ENCODE results near the gene UBN1.

Gene UBN1

DNA sequence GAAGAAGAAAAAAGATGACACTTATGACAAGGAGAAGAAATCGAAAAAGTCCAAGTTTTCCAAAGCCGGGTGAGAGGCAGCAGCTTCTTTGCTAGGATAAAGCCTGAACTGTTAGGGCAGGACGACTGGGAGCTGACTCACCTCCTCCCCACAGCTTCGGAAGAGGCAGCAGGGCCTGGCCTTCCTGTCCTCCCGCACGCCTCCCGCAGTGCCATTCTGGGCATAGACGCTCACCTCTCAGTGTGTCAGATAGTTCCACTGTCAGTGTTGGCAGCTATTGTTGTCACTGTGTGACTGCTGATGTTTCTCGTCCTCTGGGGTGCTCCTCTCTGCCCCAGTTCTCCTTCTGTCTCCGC lies 12.6 kb downstream of the UBN1 start:
- DNase-seq (ENCODE audit: low read depth): no peak
- no peak for TF ChIP-seq CTCF (conservative IDR thresholded peaks at IDR 0.05; ENCODE audit: low read depth, low read length)
- H3K4me3 ChIP-seq (ENCODE audit: low read length): no peak overlapping the region

DNA sequence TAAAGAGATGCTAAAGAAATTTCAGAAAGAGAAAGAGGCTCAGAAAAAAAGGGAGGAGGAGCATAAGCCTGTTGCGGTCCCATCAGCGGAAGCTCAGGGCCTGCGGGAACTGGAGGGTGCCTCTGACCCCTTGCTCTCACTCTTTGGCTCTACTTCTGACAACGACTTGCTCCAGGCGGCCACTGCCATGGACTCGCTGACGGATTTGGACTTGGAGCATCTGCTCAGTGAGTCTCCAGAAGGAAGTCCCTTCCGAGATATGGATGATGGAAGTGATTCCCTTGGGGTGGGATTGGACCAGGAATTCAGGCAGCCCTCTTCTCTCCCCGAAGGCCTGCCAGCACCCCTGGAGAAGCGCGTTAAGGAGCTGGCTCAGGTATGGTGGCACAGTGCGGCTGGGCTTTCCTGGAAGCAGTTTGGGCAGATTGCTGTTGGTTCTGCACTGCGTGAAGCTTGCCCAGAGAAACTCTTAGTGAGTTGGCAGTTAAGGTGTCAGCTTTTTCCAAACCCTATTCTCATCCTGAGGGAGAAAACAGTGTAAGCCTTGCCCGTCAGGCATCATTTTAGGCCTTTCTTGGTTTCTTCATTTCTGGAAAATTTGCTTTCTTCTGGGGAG lies 13.6 kb downstream of the UBN1 start:
- TF ChIP-seq CTCF (conservative IDR thresholded peaks at IDR 0.05; ENCODE audit: low read depth, low read length): no peak
- H3K4me3 ChIP-seq (ENCODE audit: low read length): no peak overlapping the region
- DNase-seq (ENCODE audit: low read depth): no peak

DNA sequence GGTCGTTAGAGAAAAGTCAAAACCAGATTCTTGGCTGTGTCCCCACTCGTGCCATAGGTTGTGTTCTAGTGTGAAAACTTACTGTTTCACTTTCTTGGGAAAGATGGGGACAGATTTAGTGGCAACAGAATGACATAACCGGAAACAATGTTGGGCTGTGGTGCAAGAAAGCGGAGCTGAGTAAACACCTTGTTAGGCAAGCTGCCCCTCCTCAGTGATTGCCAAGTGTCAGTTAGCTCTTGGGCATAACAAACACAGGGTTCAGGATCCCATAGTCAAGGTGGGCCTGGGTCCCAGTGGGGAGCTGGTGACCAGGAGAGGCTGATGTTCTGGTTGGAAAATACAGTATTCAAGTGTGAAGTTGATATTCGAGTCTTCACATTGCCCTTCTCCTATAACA lies 15.4 kb downstream of the UBN1 start:
- H3K4me3 ChIP-seq (ENCODE audit: low read length): no peak overlapping the region
- no peak for DNase-seq (ENCODE audit: low read depth)
- no peak for TF ChIP-seq CTCF (conservative IDR thresholded peaks at IDR 0.05; ENCODE audit: low read depth, low read length)

DNA sequence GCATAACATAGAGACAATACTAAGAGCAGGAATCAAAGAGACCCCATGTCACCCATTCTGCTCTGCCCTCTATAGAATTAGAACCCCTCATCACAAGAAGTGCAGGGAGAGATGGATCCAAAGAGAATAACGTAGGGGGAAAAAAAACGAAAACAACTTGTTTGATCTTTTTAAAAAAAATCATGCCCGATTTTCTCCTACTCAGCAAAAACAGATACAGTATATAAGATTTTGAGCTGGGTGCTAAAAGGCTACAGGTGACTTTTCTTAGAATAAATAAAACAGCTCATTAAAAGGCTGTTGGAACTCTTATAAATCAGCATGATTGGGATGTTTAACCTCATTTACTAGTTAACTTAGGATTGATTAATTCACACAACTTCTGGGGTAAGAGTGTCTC lies 17.4 kb downstream of the UBN1 start:
- no peak for DNase-seq (ENCODE audit: low read depth)
- no peak for TF ChIP-seq CTCF (conservative IDR thresholded peaks at IDR 0.05; ENCODE audit: low read depth, low read length)
- no peak overlapping the region for H3K4me3 ChIP-seq (ENCODE audit: low read length)

GRCh38 chr16:4865231-4865860 lies 18.1 kb downstream of the UBN1 start:
- DNase-seq (ENCODE audit: low read depth): no peak
- no peak overlapping the region for H3K4me3 ChIP-seq (ENCODE audit: low read length)
- TF ChIP-seq CTCF (conservative IDR thresholded peaks at IDR 0.05; ENCODE audit: low read depth, low read length): no peak

DNA sequence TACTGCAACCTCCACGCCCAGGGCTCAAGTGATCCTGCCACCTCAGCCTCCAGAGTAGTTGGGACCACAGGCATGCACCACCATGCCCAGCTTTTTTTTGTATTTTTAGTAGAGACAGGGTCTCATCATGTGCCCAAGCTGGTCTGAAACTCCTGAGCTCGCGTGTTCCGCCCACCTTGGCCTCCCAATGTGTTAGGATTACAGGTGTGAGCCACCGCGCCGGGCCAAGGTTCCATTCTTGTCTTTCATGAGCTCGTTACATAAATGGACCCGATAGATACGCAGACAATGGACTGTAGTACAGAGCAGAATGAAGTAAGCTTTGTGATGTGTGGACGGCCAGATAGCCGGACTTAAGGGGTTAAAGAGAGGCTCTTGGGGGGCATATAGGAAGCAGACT lies 19.3 kb downstream of the UBN1 start:
- no peak overlapping the region for H3K4me3 ChIP-seq (ENCODE audit: low read length)
- DNase-seq (ENCODE audit: low read depth): no peak
- TF ChIP-seq CTCF (conservative IDR thresholded peaks at IDR 0.05; ENCODE audit: low read depth, low read length): no peak

GRCh38 chr16:4868026-4868425 lies 20.7 kb downstream of the UBN1 start:
- DNase-seq (ENCODE audit: low read depth): peak; percentile 46
- TF ChIP-seq CTCF (conservative IDR thresholded peaks at IDR 0.05; ENCODE audit: low read depth, low read length): no peak
- H3K4me3 ChIP-seq (ENCODE audit: low read length): no peak overlapping the region

Measured in retinal pigment epithelial cell (primary cell).